HCT116 (cell line): ENCODE measurements around the gene FOXB2. TPM values are rescaled to one million over a fixed set of nuclear protein-coding genes. Genes with fewer than 3 reads are reported as not detected.

ENCODE experiments used
- ATAC-seq: fragments of 200-7000 bp; cut with Tn5 transposase; 2 replicates; pipeline ENCODE4 v1.9.1; 2020; ENCODE audit warnings: mild to moderate bottlenecking, moderate library complexity
- BruUV-seq: library from RNA; stranded (reverse); fragments of 400-500 nt; replicated peaks from 2 replicates; lab custom pipeline; 2021; lab: Mats Ljungman, UMichigan
- CTCF ChIA-PET: fragments of 300-600 bp; sonication (Branson Sonifier 250); formaldehyde crosslinking; loops from one replicate; lab custom pipeline; 2021; ENCODE audit warnings: antibody characterized with exemption; lab: Charles Lee
- POLR2A ChIA-PET: fragments of 300-600, 350-600 bp; sonication (Branson Sonifier 250); formaldehyde crosslinking; loops from one replicate; lab custom pipeline; 2021; ENCODE audit warnings: antibody characterized with exemption; lab: Charles Lee
- RAD21 ChIA-PET, 2 experiments: fragments of 300-600 bp; sonication (Branson Sonifier 250); formaldehyde crosslinking; loops; one replicate each; lab custom pipeline; 2023; ENCODE audit warnings: low total read pairs in 2 of 2; ENCODE audit not compliant: uncharacterized antibody in 2 of 2, unreplicated experiment in 2 of 2, low non-redundant PET in 1 of 2; lab: Charles Lee
- DNase-seq: peaks from one replicate; pipeline ENCODE4 v3.0.0-alpha.2; 2010; ENCODE audit warnings: low read depth, low spot score
- H2AFZ ChIP-seq: fragments of 200-600 bp; shearing (Covaris generic), sonication (generic); 2 replicates; pipeline ENCODE4 v1.6.1; 2017; ENCODE audit warnings: low read depth, mixed run types, mixed read lengths, antibody characterized with exemption, low read length; ENCODE audit not compliant: poor library complexity, severe bottlenecking
- H3K27ac ChIP-seq: 2 replicates; pipeline ENCODE4 v1.5.1; 2012; ENCODE audit warnings: low read depth, low read length
- H3K27me3 ChIP-seq: fragments of 200-600 bp; sonication (generic); 2 replicates; pipeline ENCODE4 v1.6.1; 2016; ENCODE audit warnings: mixed run types, low read length, mixed read lengths; ENCODE audit not compliant: insufficient read depth
- H3K36me3 ChIP-seq, 2 experiments: fragments of 200-500 bp in 1 of 2; fragments of 200-600 bp in 1 of 2; sonication (Bioruptor generic) in 1 of 2; sonication (generic) in 1 of 2; 2 replicates each; pipeline versions ENCODE4 v1.5.1 to v1.6.1; 2014 to 2016; ENCODE audit warnings: low read length in 2 of 2, inconsistent platforms in 1 of 2, mixed read lengths in 1 of 2, mixed run types in 1 of 2; ENCODE audit not compliant: insufficient read depth in 2 of 2, control insufficient read depth in 1 of 2
- H3K4me1 ChIP-seq, 2 experiments: fragments of 200-600 bp in 1 of 2; sonication (generic) in 1 of 2; 2 replicates each; pipeline versions ENCODE4 v1.5.1 to v1.6.1; 2012 to 2017; ENCODE audit warnings: low read length in 2 of 2, inconsistent platforms in 1 of 2, mild to moderate bottlenecking in 1 of 2, mixed read lengths in 1 of 2, mixed run types in 1 of 2, moderate library complexity in 1 of 2; ENCODE audit not compliant: insufficient read depth in 2 of 2, control insufficient read depth in 1 of 2
- H3K4me2 ChIP-seq: fragments of 200-600 bp; sonication (generic); 2 replicates; pipeline ENCODE4 v1.6.1; 2017; ENCODE audit warnings: mixed run types, low read length, mixed read lengths
- H3K4me3 ChIP-seq, 2 experiments: fragments of 200-600 bp in 1 of 2; sonication (generic) in 1 of 2; replicated peaks in 1 of 2; 2 replicates each; pipeline ENCODE4 v1.5.1; 2011 to 2016; ENCODE audit warnings: low read length in 2 of 2, control low read depth in 1 of 2, low read depth in 1 of 2, mild to moderate bottlenecking in 1 of 2, mixed read lengths in 1 of 2, mixed run types in 1 of 2
- H3K79me2 ChIP-seq: fragments of 200-600 bp; sonication (generic); 2 replicates; pipeline ENCODE4 v1.6.1; 2017; ENCODE audit warnings: mild to moderate bottlenecking, mixed run types, low read length, moderate library complexity, mixed read lengths; ENCODE audit not compliant: insufficient read depth
- H3K9ac ChIP-seq: fragments of 200-600 bp; sonication (generic); 2 replicates; pipeline ENCODE4 v1.6.1; 2016; ENCODE audit warnings: low read length, mixed read lengths
- H3K9me2 ChIP-seq: fragments of 200-600 bp; sonication (generic), shearing (Covaris generic); 2 replicates; pipeline ENCODE4 v1.6.1; 2017; ENCODE audit warnings: mixed run types, mild to moderate bottlenecking, moderate library complexity; ENCODE audit not compliant: insufficient read depth
- H3K9me3 ChIP-seq, 2 experiments: fragments of 200-500 bp in 1 of 2; fragments of 200-600 bp in 1 of 2; sonication (Bioruptor generic) in 1 of 2; sonication (generic) in 1 of 2; 2 replicates each; pipeline ENCODE4 v1.6.1; 2014 to 2017; ENCODE audit warnings: low read length in 2 of 2, mixed read lengths in 2 of 2, inconsistent platforms in 1 of 2, low read depth in 1 of 2, mild to moderate bottlenecking in 1 of 2, mixed run types in 1 of 2, moderate library complexity in 1 of 2; ENCODE audit not compliant: control insufficient read depth in 1 of 2, insufficient read depth in 1 of 2
- H4K20me1 ChIP-seq: fragments of 200-600 bp; sonication (generic), shearing (Covaris generic); 2 replicates; pipeline ENCODE4 v1.6.1; 2017; ENCODE audit warnings: mixed run types, mild to moderate bottlenecking, moderate library complexity; ENCODE audit not compliant: insufficient read depth
- ELF1 ChIP-seq: IDR thresholded peaks from 2 replicates; pipeline ENCODE4 v1.6.1; 2012; ENCODE audit warnings: low read depth, borderline replicate concordance
- EZH2phosphoT487 ChIP-seq: fragments of 200-600 bp; IDR thresholded peaks from 2 replicates; pipeline ENCODE4 v1.6.1; 2018; ENCODE audit warnings: antibody characterized with exemption, borderline replicate concordance
- JUND ChIP-seq: IDR thresholded peaks from 2 replicates; pipeline ENCODE4 v1.6.1; 2012
- POLR2AphosphoS5 ChIP-seq: IDR thresholded peaks from 2 replicates; pipeline ENCODE4 v1.6.1; 2011; ENCODE audit warnings: mild to moderate bottlenecking, low read depth, low read length, moderate library complexity
- REST ChIP-seq: IDR thresholded peaks from 2 replicates; pipeline ENCODE4 v1.6.1; 2012; ENCODE audit warnings: low read depth
- SIN3A ChIP-seq: IDR thresholded peaks from 2 replicates; pipeline ENCODE4 v1.6.1; 2012; ENCODE audit warnings: low read depth
- SRF ChIP-seq: IDR thresholded peaks from 2 replicates; pipeline ENCODE4 v1.6.1; 2012; ENCODE audit warnings: low read depth
- TCF7L2 ChIP-seq: IDR thresholded peaks from 2 replicates; pipeline ENCODE4 v1.7.0; 2011; ENCODE audit warnings: borderline replicate concordance, inconsistent platforms; ENCODE audit not compliant: insufficient read depth, insufficient read length; ENCODE audit errors: extremely low read depth
- YY1 ChIP-seq: IDR thresholded peaks from 2 replicates; pipeline ENCODE4 v1.6.1; 2011; ENCODE audit warnings: low read length, low read depth, moderate library complexity, mild to moderate bottlenecking; ENCODE audit not compliant: insufficient replicate concordance; ENCODE audit errors: extremely low read depth
- ZFX ChIP-seq: fragments of 450-650 bp; IDR thresholded peaks from 2 replicates; pipeline ENCODE4 v1.6.1; 2017
- ZNF274 ChIP-seq: fragments of 200-500 bp; sonication (Bioruptor generic); IDR thresholded peaks from 2 replicates; pipeline ENCODE4 v1.6.1; 2014; ENCODE audit warnings: mild to moderate bottlenecking, low read depth, low read length, inconsistent platforms
- intact Hi-C: fragments of 100-400 bp; cut with micrococcal nuclease; formaldehyde crosslinking; loops from 2 replicates; pipeline ENCODE4 v1.10.0; 2022
- total RNA-seq: library from RNA; stranded (reverse); gene quantifications from one replicate; pipeline ENCODE4 v1.2.1, GENCODE V29; 2021; ENCODE audit not compliant: unreplicated experiment
- TF ChIP-seq, protein P1 (sequence below): IDR thresholded peaks from 2 replicates; pipeline ENCODE4 v1.6.1; 2011; ENCODE audit warnings: mild to moderate bottlenecking, low read length, moderate library complexity; ENCODE audit not compliant: insufficient replicate concordance; ENCODE audit errors: extremely low read depth
- TF ChIP-seq, protein P2 (sequence below): IDR thresholded peaks from 2 replicates; pipeline ENCODE4 v1.6.1; 2012
- TF ChIP-seq, protein P3 (sequence below), 3 experiments: fragments of 200-600 bp in 1 of 3; sonication (generic) in 1 of 3; IDR thresholded peaks in 2 of 3; conservative IDR thresholded peaks in 1 of 3; 2 replicates each; pipeline ENCODE4 v1.5.1; 2012 to 2017; ENCODE audit warnings: low read depth in 2 of 3, low read length in 2 of 3, antibody characterized with exemption in 1 of 3, borderline replicate concordance in 1 of 3, control low read depth in 1 of 3, mild to moderate bottlenecking in 1 of 3, mixed read lengths in 1 of 3, mixed run types in 1 of 3, moderate library complexity in 1 of 3; ENCODE audit not compliant: insufficient read depth in 1 of 3

Gene FOXB2
- total RNA-seq, 1 experiment from 2014 or later, result not detected

DNA sequence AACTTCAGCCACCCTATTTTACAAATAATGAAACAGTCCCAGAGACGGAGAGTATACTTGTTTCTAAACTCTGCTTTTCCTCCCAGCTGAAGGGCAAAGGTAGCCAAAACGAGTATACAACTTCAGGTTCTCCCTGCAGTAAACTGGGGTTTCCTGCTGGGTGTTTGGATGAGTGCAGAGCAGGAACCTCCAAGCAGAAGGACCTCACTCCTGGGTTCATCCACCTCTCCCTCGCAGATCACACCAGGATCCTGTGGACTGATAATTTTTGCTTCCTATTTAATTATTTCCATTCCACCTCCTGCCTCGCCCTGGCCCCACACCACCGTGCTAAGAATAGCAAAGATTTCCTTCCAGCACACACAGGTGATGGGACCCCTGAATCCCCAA lies 2.0 kb upstream of the FOXB2 start (continued):
- TF ChIP-seq, protein P1, sequence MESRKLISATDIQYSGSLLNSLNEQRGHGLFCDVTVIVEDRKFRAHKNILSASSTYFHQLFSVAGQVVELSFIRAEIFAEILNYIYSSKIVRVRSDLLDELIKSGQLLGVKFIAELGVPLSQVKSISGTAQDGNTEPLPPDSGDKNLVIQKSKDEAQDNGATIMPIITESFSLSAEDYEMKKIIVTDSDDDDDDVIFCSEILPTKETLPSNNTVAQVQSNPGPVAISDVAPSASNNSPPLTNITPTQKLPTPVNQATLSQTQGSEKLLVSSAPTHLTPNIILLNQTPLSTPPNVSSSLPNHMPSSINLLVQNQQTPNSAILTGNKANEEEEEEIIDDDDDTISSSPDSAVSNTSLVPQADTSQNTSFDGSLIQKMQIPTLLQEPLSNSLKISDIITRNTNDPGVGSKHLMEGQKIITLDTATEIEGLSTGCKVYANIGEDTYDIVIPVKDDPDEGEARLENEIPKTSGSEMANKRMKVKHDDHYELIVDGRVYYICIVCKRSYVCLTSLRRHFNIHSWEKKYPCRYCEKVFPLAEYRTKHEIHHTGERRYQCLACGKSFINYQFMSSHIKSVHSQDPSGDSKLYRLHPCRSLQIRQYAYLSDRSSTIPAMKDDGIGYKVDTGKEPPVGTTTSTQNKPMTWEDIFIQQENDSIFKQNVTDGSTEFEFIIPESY, result no peak
- no peak for TF ChIP-seq ZFX
- TF ChIP-seq YY1, result no peak
- no peak for TF ChIP-seq ELF1
- TF ChIP-seq, protein P2, sequence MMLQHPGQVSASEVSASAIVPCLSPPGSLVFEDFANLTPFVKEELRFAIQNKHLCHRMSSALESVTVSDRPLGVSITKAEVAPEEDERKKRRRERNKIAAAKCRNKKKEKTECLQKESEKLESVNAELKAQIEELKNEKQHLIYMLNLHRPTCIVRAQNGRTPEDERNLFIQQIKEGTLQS, result no peak
- TF ChIP-seq, all 23 proteins: peak for 0

DNA sequence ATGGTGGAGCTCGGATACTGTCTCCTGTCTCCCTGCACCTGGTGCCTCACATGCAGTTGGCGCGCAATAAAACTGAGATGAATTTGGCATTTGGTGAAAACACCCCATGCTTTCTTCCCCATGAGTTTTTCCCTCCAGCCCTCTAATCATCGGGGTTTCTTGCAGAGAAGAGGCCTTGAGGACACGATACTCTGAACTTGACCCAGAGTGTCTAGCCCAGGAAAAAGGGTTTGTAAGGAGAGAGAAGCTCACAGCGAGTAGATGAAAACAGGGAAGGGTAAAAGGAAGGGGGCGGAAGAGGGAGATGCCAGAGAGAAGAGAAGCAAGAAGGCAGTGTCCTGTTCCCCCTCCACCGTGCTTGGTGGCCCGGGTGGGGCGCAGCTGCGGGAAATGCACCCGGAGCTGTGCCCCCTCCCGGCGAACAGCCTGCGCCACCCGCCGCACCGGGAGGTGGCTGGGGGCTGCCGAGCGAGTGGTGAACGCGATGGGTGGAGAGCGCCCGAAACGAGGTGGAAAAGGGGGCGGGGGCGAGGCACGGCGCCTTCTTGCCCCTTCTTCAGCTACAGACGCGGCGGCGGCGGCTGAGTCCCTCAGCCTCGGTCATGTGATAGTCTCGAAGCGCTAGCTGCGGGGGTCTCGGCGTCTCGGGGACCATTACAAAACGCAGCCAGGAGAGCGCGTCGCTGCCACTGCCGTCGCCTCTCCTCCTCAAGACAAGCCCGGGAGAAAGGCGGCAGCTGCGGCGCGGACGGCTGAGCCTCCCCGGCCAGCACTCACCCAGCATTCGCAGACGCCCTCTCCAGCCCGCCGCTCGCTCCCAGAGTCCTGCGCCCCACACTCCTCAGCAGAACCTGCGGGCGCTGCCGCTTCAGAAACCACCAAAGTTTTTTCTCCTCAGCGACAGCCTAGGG lies 1.1 kb upstream of the FOXB2 start:
- H3K27ac ChIP-seq, result no peak overlapping the region
- H3K9me3 ChIP-seq, result no peaks in the 10 kb centered on the region
- H3K4me2 ChIP-seq, result no peak overlapping the region
- DNase-seq, result no peak
- H3K9ac ChIP-seq, result no peak overlapping the region
- no peaks in the 10 kb centered on the region for H3K4me1 ChIP-seq
- no peaks in the 10 kb centered on the region for H3K27me3 ChIP-seq
- POLR2A ChIA-PET, result no interaction called here
- CTCF ChIA-PET, result no interaction called here
- no peak overlapping the region for H2AFZ ChIP-seq
- no TSS peak for BruUV-seq
- H4K20me1 ChIP-seq, result no peaks in the 10 kb centered on the region
- H3K4me3 ChIP-seq, result no peak overlapping the region
- RAD21 ChIA-PET, result no interaction called here
- ATAC-seq, result no peak
- H3K36me3 ChIP-seq, result no peaks in the 10 kb centered on the region
- intact Hi-C loops, result no loop called here
- no peaks in the 10 kb centered on the region for H3K79me2 ChIP-seq
- TF ChIP-seq, protein P2, result no peak
- TF ChIP-seq, protein P3, sequence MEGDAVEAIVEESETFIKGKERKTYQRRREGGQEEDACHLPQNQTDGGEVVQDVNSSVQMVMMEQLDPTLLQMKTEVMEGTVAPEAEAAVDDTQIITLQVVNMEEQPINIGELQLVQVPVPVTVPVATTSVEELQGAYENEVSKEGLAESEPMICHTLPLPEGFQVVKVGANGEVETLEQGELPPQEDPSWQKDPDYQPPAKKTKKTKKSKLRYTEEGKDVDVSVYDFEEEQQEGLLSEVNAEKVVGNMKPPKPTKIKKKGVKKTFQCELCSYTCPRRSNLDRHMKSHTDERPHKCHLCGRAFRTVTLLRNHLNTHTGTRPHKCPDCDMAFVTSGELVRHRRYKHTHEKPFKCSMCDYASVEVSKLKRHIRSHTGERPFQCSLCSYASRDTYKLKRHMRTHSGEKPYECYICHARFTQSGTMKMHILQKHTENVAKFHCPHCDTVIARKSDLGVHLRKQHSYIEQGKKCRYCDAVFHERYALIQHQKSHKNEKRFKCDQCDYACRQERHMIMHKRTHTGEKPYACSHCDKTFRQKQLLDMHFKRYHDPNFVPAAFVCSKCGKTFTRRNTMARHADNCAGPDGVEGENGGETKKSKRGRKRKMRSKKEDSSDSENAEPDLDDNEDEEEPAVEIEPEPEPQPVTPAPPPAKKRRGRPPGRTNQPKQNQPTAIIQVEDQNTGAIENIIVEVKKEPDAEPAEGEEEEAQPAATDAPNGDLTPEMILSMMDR (IDR thresholded peaks at IDR 0.05 in 2 of 3, conservative IDR thresholded peaks at IDR 0.05 in 1 of 3; ENCODE audit: borderline replicate concordance in 1 of 3, insufficient read depth in 1 of 3, low read depth in 2 of 3, low read length in 2 of 3), result no peak
- no peak for TF ChIP-seq ZFX
- TF ChIP-seq ZNF274, result no peak
- TF ChIP-seq ELF1, result no peak
- no peak for TF ChIP-seq TCF7L2
- TF ChIP-seq SIN3A, result no peak
- TF ChIP-seq JUND, result no peak
- no peak for TF ChIP-seq POLR2AphosphoS5
- no peak for TF ChIP-seq SRF
- no peak for TF ChIP-seq REST
- no peak for TF ChIP-seq EZH2phosphoT487
- no peak for TF ChIP-seq YY1
- H3K9me2 ChIP-seq, result no peaks in the 10 kb centered on the region
